WTC11 (cell line): ENCODE data around the gene GPLD1. TPM values are rescaled to one million over a fixed set of nuclear protein-coding genes. Genes with fewer than 3 reads are reported as not detected.

Source experiments
- ATAC-seq: fragments of 200-7000 bp; cut with Tn5 transposase; 2 replicates; pipeline ENCODE4 v1.10.0; 2021; ENCODE audit warnings: mild to moderate bottlenecking, moderate library complexity
- CTCF ChIA-PET: fragments of 300-600 bp; sonication (Branson Sonifier 250); formaldehyde crosslinking; loops from one replicate; lab custom pipeline; 2021; ENCODE audit warnings: antibody characterized with exemption; lab: Charles Lee
- POLR2A ChIA-PET: fragments of 350-600 bp; sonication (Branson Sonifier 250); formaldehyde crosslinking; loops from one replicate; lab custom pipeline; 2021; ENCODE audit warnings: antibody characterized with exemption; lab: Charles Lee
- DNase-seq: peaks from one replicate; pipeline ENCODE4 v3.0.0; 2021; ENCODE audit warnings: low spot score
- H3K27ac Mint-ChIP-seq: 2 replicates; pipeline ENCODE4 v1.8.0; 2021; ENCODE audit warnings: mixed read lengths
- H3K27me3 Mint-ChIP-seq: 2 replicates; pipeline ENCODE4 v1.8.0; 2021; ENCODE audit warnings: low read depth, mild to moderate bottlenecking, moderate library complexity, mixed read lengths
- H3K36me3 Mint-ChIP-seq: 2 replicates; pipeline ENCODE4 v1.8.0; 2021; ENCODE audit warnings: mixed read lengths
- H3K4me1 Mint-ChIP-seq: 2 replicates; pipeline ENCODE4 v1.8.0; 2022; ENCODE audit warnings: mixed read lengths
- H3K4me3 Mint-ChIP-seq: 2 replicates; pipeline ENCODE4 v1.8.0; 2021; ENCODE audit warnings: mild to moderate bottlenecking, moderate library complexity, mixed read lengths
- H3K9me3 Mint-ChIP-seq: 2 replicates; pipeline ENCODE4 v1.8.0; 2021; ENCODE audit warnings: mixed read lengths
- EMX1 ChIP-seq: fragments of 250-450 bp; sonication (Bioruptor Pico); IDR thresholded peaks from 2 replicates; pipeline ENCODE4 v1.8.0; 2021; ENCODE audit warnings: mild to moderate bottlenecking
- ETV6 ChIP-seq: sonication (generic); formaldehyde crosslinking; IDR thresholded peaks from 2 replicates; pipeline ENCODE4 v1.8.1; 2022; ENCODE audit warnings: mild to moderate bottlenecking, missing genetic modification reagents
- FOXJ3 ChIP-seq: sonication (generic); formaldehyde crosslinking; IDR thresholded peaks from 2 replicates; pipeline ENCODE4 v1.9.0; 2021; ENCODE audit warnings: missing genetic modification reagents, mild to moderate bottlenecking, borderline replicate concordance
- MXD4 ChIP-seq: fragments of 250-450 bp; sonication (Bioruptor Pico); IDR thresholded peaks from 2 replicates; pipeline ENCODE4 v1.8.0; 2021; ENCODE audit warnings: mild to moderate bottlenecking, moderate library complexity, borderline replicate concordance
- NFYB ChIP-seq: sonication (generic); formaldehyde crosslinking; conservative IDR thresholded peaks from 2 replicates; pipeline ENCODE4 v1.8.0; 2022; ENCODE audit warnings: low read depth, missing genetic modification reagents
- NR1H2 ChIP-seq: sonication (generic); formaldehyde crosslinking; IDR thresholded peaks from 2 replicates; pipeline ENCODE4 v1.9.0; 2021; ENCODE audit warnings: mild to moderate bottlenecking, moderate library complexity, missing genetic modification reagents
- NR3C1 ChIP-seq: sonication (generic); formaldehyde crosslinking; conservative IDR thresholded peaks from 2 replicates; pipeline ENCODE4 v1.8.1; 2023; ENCODE audit warnings: low read depth, mild to moderate bottlenecking, missing genetic modification reagents
- TEAD1 ChIP-seq: sonication (generic); formaldehyde crosslinking; IDR thresholded peaks from 2 replicates; pipeline ENCODE4 v1.8.0; 2022; ENCODE audit warnings: mild to moderate bottlenecking, missing genetic modification reagents
- TEAD4 ChIP-seq: sonication (generic); formaldehyde crosslinking; IDR thresholded peaks from 2 replicates; pipeline ENCODE4 v1.8.0; 2022; ENCODE audit warnings: mild to moderate bottlenecking, missing genetic modification reagents
- ZBTB21 ChIP-seq: sonication (generic); formaldehyde crosslinking; IDR thresholded peaks from 2 replicates; pipeline ENCODE4 v1.8.1; 2023; ENCODE audit warnings: mild to moderate bottlenecking, missing genetic modification reagents, borderline replicate concordance
- ZNF671 ChIP-seq: fragments of 250-450 bp; sonication (Bioruptor Pico); IDR thresholded peaks from 2 replicates; pipeline ENCODE4 v1.8.0; 2021; ENCODE audit warnings: mild to moderate bottlenecking
- total RNA-seq: library from RNA; stranded (reverse); gene quantifications from 3 replicates; pipeline ENCODE4 v1.2.3, GENCODE V29; 2021
- TF ChIP-seq, protein P1 (sequence below): sonication (generic); formaldehyde crosslinking; IDR thresholded peaks from 2 replicates; pipeline ENCODE4 v1.8.1; 2022; ENCODE audit warnings: mild to moderate bottlenecking, missing genetic modification reagents, moderate library complexity, borderline replicate concordance
- TF ChIP-seq, protein P2 (sequence below): sonication (generic); formaldehyde crosslinking; IDR thresholded peaks from 2 replicates; pipeline ENCODE4 v1.8.1; 2022; ENCODE audit warnings: low read depth, missing genetic modification reagents, borderline replicate concordance
- TF ChIP-seq, protein P3 (sequence below): sonication (generic); formaldehyde crosslinking; IDR thresholded peaks from 2 replicates; pipeline ENCODE4 v1.8.0; 2022; ENCODE audit warnings: mild to moderate bottlenecking, missing genetic modification reagents
- TF ChIP-seq, protein P4 (sequence below): sonication (generic); formaldehyde crosslinking; IDR thresholded peaks from 2 replicates; pipeline ENCODE4 v1.8.1; 2022; ENCODE audit warnings: missing genetic modification reagents, borderline replicate concordance
- TF ChIP-seq, protein P5 (sequence below): sonication (generic); formaldehyde crosslinking; IDR thresholded peaks from 2 replicates; pipeline ENCODE4 v1.8.1; 2023; ENCODE audit warnings: mild to moderate bottlenecking, moderate library complexity, missing genetic modification reagents
- TF ChIP-seq, protein P6 (sequence below): sonication (generic); formaldehyde crosslinking; IDR thresholded peaks from 2 replicates; pipeline ENCODE4 v1.8.0; 2022; ENCODE audit warnings: mild to moderate bottlenecking, missing genetic modification reagents
- TF ChIP-seq, protein P7 (sequence below): fragments of 200-600 bp; IDR thresholded peaks from 2 replicates; pipeline ENCODE4 v1.8.0; 2022; ENCODE audit warnings: antibody characterized with exemption

The GPLD1 gene
- total RNA-seq, 1 experiment from 2014 or later, result 8.4 TPM

DNA sequence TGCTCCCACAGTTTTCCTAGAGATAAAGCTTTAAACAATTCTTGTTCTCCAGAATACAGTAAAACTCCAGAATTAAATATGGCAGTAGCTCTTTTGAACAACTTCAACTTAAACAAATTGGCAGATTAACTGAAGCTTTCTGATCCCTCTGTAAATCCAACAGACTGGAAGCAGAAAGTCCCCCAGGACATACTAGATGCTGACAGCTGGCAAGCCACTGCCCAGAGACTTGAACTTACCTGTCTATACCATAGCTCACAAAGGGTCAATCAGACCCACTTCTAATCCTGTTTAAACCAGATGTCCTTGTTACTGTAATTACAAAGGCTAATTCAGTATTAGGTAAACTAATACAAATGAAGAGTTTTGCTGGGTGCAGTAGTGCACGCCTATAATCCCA lies 12.3 kb downstream of the GPLD1 start:
- no peak for DNase-seq
- Mint-ChIP-seq H3K4me3 (no peak overlapping the region), H3K27ac (no peak overlapping the region), H3K36me3 (peaks cover 25% of the 10 kb centered on the region), H3K27me3 (no peaks in the 10 kb centered on the region), H3K4me1 (no peaks in the 10 kb centered on the region), H3K9me3 (peaks cover 22% of the 10 kb centered on the region)
- TF ChIP-seq ZBTB21 (CRISPR knock-in tag) (no peak), ZNF671 (CRISPR knock-in tag) (no peak), NR1H2 (CRISPR knock-in tag) (no peak), NFYB (CRISPR knock-in tag) (no peak), ETV6 (CRISPR knock-in tag) (no peak)
- ChIA-PET POLR2A (no interaction called here), CTCF (interaction anchor here (1.4 to 1.6 kb wide), 2 partner anchors 17 to 44 kb away, joined by 4 to 8 read pairs; partner anchors contain the start of gene ALDH5A1)
- ATAC-seq, result no peak

DNA sequence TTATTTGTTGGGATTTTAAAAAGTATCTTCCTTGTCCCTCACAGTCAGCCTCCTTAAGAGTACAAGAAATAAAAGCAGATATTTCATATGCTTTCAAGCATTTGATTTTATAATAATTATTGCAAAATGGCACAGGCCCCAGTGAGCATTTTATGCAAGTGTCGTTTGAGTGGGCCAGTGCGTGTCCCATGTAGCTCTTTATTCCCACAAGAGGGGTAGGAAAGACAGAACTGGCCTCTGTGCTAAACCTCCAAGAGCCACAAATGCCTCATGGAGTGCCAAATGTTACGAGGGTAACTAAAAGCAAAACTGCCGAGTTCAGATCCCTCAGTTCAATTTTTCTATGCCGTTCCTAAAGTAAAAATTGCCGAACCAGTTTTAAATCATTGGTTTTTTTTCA lies 12.7 kb downstream of the GPLD1 start:
- DNase-seq, result no peak
- POLR2A ChIA-PET, result no interaction called here
- H3K9me3 Mint-ChIP-seq, result peaks cover 22% of the 10 kb centered on the region
- peaks cover 25% of the 10 kb centered on the region for H3K36me3 Mint-ChIP-seq
- H3K4me1 Mint-ChIP-seq, result no peaks in the 10 kb centered on the region
- TF ChIP-seq NR3C1, result no peak
- TF ChIP-seq ETV6 (CRISPR knock-in tag), result no peak
- TF ChIP-seq FOXJ3 (CRISPR knock-in tag), result no peak
- TF ChIP-seq EMX1 (CRISPR knock-in tag), result no peak
- TF ChIP-seq NFYB (CRISPR knock-in tag), result no peak
- TF ChIP-seq TEAD1 (CRISPR knock-in tag), result no peak
- TF ChIP-seq, protein P1, sequence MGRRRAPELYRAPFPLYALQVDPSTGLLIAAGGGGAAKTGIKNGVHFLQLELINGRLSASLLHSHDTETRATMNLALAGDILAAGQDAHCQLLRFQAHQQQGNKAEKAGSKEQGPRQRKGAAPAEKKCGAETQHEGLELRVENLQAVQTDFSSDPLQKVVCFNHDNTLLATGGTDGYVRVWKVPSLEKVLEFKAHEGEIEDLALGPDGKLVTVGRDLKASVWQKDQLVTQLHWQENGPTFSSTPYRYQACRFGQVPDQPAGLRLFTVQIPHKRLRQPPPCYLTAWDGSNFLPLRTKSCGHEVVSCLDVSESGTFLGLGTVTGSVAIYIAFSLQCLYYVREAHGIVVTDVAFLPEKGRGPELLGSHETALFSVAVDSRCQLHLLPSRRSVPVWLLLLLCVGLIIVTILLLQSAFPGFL, result no peak
- TF ChIP-seq, protein P2, sequence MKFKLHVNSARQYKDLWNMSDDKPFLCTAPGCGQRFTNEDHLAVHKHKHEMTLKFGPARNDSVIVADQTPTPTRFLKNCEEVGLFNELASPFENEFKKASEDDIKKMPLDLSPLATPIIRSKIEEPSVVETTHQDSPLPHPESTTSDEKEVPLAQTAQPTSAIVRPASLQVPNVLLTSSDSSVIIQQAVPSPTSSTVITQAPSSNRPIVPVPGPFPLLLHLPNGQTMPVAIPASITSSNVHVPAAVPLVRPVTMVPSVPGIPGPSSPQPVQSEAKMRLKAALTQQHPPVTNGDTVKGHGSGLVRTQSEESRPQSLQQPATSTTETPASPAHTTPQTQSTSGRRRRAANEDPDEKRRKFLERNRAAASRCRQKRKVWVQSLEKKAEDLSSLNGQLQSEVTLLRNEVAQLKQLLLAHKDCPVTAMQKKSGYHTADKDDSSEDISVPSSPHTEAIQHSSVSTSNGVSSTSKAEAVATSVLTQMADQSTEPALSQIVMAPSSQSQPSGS (CRISPR knock-in tag), result no peak
- TF ChIP-seq, protein P3, sequence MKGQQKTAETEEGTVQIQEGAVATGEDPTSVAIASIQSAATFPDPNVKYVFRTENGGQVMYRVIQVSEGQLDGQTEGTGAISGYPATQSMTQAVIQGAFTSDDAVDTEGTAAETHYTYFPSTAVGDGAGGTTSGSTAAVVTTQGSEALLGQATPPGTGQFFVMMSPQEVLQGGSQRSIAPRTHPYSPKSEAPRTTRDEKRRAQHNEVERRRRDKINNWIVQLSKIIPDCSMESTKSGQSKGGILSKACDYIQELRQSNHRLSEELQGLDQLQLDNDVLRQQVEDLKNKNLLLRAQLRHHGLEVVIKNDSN (CRISPR knock-in tag), result no peak
- TF ChIP-seq TEAD4 (CRISPR knock-in tag), result no peak
- TF ChIP-seq, protein P4, sequence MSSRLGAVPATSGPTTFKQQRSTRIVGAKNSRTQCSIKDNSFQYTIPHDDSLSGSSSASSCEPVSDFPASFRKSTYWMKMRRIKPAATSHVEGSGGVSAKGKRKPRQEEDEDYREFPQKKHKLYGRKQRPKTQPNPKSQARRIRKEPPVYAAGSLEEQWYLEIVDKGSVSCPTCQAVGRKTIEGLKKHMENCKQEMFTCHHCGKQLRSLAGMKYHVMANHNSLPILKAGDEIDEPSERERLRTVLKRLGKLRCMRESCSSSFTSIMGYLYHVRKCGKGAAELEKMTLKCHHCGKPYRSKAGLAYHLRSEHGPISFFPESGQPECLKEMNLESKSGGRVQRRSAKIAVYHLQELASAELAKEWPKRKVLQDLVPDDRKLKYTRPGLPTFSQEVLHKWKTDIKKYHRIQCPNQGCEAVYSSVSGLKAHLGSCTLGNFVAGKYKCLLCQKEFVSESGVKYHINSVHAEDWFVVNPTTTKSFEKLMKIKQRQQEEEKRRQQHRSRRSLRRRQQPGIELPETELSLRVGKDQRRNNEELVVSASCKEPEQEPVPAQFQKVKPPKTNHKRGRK (CRISPR knock-in tag), result no peak
- no peak for TF ChIP-seq MXD4 (CRISPR knock-in tag)
- TF ChIP-seq, protein P5, sequence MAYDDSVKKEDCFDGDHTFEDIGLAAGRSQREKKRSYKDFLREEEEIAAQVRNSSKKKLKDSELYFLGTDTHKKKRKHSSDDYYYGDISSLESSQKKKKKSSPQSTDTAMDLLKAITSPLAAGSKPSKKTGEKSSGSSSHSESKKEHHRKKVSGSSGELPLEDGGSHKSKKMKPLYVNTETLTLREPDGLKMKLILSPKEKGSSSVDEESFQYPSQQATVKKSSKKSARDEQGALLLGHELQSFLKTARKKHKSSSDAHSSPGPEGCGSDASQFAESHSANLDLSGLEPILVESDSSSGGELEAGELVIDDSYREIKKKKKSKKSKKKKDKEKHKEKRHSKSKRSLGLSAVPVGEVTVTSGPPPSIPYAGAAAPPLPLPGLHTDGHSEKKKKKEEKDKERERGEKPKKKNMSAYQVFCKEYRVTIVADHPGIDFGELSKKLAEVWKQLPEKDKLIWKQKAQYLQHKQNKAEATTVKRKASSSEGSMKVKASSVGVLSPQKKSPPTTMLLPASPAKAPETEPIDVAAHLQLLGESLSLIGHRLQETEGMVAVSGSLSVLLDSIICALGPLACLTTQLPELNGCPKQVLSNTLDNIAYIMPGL (CRISPR knock-in tag), result no peak
- TF ChIP-seq, protein P6, sequence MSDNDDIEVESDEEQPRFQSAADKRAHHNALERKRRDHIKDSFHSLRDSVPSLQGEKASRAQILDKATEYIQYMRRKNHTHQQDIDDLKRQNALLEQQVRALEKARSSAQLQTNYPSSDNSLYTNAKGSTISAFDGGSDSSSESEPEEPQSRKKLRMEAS (CRISPR knock-in tag), result no peak
- TF ChIP-seq, protein P7, sequence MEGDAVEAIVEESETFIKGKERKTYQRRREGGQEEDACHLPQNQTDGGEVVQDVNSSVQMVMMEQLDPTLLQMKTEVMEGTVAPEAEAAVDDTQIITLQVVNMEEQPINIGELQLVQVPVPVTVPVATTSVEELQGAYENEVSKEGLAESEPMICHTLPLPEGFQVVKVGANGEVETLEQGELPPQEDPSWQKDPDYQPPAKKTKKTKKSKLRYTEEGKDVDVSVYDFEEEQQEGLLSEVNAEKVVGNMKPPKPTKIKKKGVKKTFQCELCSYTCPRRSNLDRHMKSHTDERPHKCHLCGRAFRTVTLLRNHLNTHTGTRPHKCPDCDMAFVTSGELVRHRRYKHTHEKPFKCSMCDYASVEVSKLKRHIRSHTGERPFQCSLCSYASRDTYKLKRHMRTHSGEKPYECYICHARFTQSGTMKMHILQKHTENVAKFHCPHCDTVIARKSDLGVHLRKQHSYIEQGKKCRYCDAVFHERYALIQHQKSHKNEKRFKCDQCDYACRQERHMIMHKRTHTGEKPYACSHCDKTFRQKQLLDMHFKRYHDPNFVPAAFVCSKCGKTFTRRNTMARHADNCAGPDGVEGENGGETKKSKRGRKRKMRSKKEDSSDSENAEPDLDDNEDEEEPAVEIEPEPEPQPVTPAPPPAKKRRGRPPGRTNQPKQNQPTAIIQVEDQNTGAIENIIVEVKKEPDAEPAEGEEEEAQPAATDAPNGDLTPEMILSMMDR, result no peak
- TF ChIP-seq, all 79 proteins: peak for 0
- H3K27ac Mint-ChIP-seq, result no peak overlapping the region
- no peak overlapping the region for H3K4me3 Mint-ChIP-seq
- H3K27me3 Mint-ChIP-seq, result no peaks in the 10 kb centered on the region
- CTCF ChIA-PET, result interaction anchor here (1.4 kb wide), 1 partner anchor 45 kb away, joined by 4 read pairs; no protein-coding TSS in a partner anchor
- no peak for ATAC-seq
